NCI-H1930 (cell line): Measurements from ENCODE around the gene NARS2.
A peak's percentile ranks its signal among the peaks of the same experiment; 100 is the strongest.
"Not testable (repeated sequence)": the region's sequence is repeated elsewhere in the genome, so short reads cannot be mapped to it uniquely, and the experiment has no call there.

ENCODE experiments used
- DNase-seq, 2 experiments: peaks; one replicate each; lab custom pipeline; 2025; lab: John Stamatoyannopoulos, UW

The NARS2 gene

GRCh38 chr11:78574386-78575381, at the start of gene NARS2:
Gene NARS2 (minus strand): TSS chr11:78574864. CDS start chr11:78574488, 376 bp downstream.
- peak; percentile 93 to 95 for DNase-seq

- DNase-seq: no peak
These were observed 48.0 kb upstream of the NARS2 start for GRCh38 chr11:78622666-78623065.

- DNase-seq: no peak
These were observed 45.5 kb upstream of the NARS2 start for GRCh38 chr11:78620159-78620558.

GRCh38 chr11:78615724-78616123, 41.1 kb upstream of the NARS2 start:
- DNase-seq: no peak

GRCh38 chr11:78613378-78613813, 38.7 kb upstream of the NARS2 start:
- no peak for DNase-seq

GRCh38 chr11:78612721-78613377, 38.2 kb upstream of the NARS2 start:
- no peak for DNase-seq

- not testable (repeated sequence) for DNase-seq
These were observed 34.7 kb upstream of the NARS2 start for GRCh38 chr11:78609321-78609720.

GRCh38 chr11:78607696-78608095, 33.0 kb upstream of the NARS2 start:
- no peak for DNase-seq

GRCh38 chr11:78606667-78607066, 32.0 kb upstream of the NARS2 start:
- no peak for DNase-seq

- no peak for DNase-seq
These were observed 30.6 kb upstream of the NARS2 start for GRCh38 chr11:78605296-78605695.

- DNase-seq: no peak
These were observed 29.1 kb upstream of the NARS2 start for GRCh38 chr11:78603792-78604191.

GRCh38 chr11:78602771-78603170, 28.1 kb upstream of the NARS2 start:
- not testable (repeated sequence) for DNase-seq

- not testable (repeated sequence) for DNase-seq
These were observed 26.4 kb upstream of the NARS2 start for GRCh38 chr11:78601066-78601465.

- DNase-seq: not testable (repeated sequence)
These were observed 22.9 kb upstream of the NARS2 start for GRCh38 chr11:78597579-78597978.

- DNase-seq: no peak
These were observed 20.9 kb upstream of the NARS2 start for GRCh38 chr11:78595436-78596130.

- no peak for DNase-seq
These were observed 20.1 kb upstream of the NARS2 start for GRCh38 chr11:78594814-78595213.

GRCh38 chr11:78588517-78588916, 13.9 kb upstream of the NARS2 start:
- DNase-seq: no peak

- no peak for DNase-seq
These were observed 12.8 kb upstream of the NARS2 start for GRCh38 chr11:78587446-78587845.

GRCh38 chr11:78586452-78587046, 11.9 kb upstream of the NARS2 start:
- no peak for DNase-seq

- DNase-seq: no peak
These were observed 9.2 kb upstream of the NARS2 start for GRCh38 chr11:78583889-78584288.

- no peak for DNase-seq
These were observed 2.8 kb upstream of the NARS2 start for GRCh38 chr11:78577495-78577894.

- DNase-seq: no peak
These were observed 2.0 kb upstream of the NARS2 start for GRCh38 chr11:78576549-78577097.
